ENCODE data around the gene JARID2.

DNA sequence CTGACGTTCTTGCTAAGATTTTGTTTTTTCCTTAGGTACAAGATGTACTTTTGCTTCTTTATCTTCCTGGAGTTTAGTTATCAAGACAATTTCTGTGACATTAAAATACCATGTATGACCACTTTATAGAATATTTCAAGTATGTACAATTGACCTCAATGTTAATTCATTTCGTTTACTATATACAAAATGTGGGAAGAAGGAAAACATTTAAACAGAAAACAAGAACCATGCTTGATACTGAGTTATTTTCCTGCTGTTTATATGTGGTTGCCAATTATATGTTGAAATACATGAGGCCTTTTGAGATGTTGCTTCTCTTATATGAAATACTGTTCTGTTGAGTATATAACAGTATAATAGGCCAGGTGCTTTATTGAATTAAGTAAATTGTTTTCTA lies 184.3 kb downstream of the JARID2 start:
- TF ChIP-seq, protein P1, sequence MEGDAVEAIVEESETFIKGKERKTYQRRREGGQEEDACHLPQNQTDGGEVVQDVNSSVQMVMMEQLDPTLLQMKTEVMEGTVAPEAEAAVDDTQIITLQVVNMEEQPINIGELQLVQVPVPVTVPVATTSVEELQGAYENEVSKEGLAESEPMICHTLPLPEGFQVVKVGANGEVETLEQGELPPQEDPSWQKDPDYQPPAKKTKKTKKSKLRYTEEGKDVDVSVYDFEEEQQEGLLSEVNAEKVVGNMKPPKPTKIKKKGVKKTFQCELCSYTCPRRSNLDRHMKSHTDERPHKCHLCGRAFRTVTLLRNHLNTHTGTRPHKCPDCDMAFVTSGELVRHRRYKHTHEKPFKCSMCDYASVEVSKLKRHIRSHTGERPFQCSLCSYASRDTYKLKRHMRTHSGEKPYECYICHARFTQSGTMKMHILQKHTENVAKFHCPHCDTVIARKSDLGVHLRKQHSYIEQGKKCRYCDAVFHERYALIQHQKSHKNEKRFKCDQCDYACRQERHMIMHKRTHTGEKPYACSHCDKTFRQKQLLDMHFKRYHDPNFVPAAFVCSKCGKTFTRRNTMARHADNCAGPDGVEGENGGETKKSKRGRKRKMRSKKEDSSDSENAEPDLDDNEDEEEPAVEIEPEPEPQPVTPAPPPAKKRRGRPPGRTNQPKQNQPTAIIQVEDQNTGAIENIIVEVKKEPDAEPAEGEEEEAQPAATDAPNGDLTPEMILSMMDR (IDR thresholded peaks at IDR 0.05): no peak
- no peak for TF ChIP-seq POLR2A (IDR thresholded peaks at IDR 0.05)

Data from Peyer's patch (tissue), 4 donors.